SH-SY5Y (cell line): ENCODE measurements around the gene GALNT15.

ENCODE experiments used
- GATA2 ChIP-seq: IDR thresholded peaks from 2 replicates; pipeline ENCODE4 v1.6.1; 2011; ENCODE audit warnings: mild to moderate bottlenecking, low read depth, low read length
- GATA3 ChIP-seq: IDR thresholded peaks from 2 replicates; pipeline ENCODE4 v1.6.1; 2011; ENCODE audit warnings: low read depth, mild to moderate bottlenecking, low read length, moderate library complexity

DNA sequence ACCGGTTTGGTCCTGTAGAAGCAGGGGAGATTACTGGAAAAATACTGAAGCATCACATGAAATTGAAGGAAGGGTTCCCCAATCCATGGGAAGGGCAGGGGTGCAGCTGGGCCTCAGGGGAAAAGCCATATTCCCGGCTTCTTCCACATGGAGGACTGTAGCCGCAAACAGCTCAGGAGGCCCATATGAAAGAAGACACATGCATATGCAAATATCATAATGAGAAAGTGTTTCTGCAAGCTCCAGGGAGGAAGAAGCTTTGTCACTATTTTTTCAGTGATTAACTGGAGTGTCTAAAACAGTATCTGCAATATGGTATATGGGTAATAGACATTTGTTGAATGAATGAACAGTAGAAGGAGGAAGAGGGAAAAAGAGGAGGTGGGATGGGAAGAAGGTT is 71.1 kb downstream of the GALNT15 start:
- TF ChIP-seq GATA2 (no peak), GATA3 (no peak)
